HG02884 (cell line): Measurements from ENCODE around the gene SYNE1.
A peak's percentile ranks its signal among the peaks of the same experiment; 100 is the strongest.

Experiments
- ATAC-seq: cut with Tn5 transposase; IDR thresholded peaks from one replicate; pipeline ENCODE4 v1.9.1; 2021; ENCODE audit warnings: mild to moderate bottlenecking, moderate library complexity; ENCODE audit not compliant: unreplicated experiment

Gene SYNE1

GRCh38 chr6:152295346-152295745 is 341.8 kb downstream of the SYNE1 start:
- ATAC-seq, result no peak

DNA sequence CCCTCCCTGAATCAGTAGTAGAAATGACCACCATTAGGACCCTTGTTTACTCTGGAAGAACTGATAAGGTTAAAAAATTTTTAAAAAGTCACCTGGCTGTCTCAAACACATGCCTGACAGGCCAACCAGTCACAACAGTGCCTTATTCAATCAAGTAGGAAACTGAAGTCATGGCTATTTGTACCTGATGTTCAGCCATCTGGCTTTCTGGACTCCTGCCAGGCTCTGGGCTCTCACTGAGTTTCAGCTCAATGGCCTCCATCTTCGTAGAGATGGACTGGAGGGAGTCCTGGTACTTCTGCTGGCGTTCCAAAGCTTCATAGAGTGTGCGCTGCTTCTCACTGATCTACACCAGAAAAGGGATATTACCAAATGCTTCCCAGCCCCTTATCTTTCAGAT is 343.8 kb downstream of the SYNE1 start:
- ATAC-seq, result no peak

DNA sequence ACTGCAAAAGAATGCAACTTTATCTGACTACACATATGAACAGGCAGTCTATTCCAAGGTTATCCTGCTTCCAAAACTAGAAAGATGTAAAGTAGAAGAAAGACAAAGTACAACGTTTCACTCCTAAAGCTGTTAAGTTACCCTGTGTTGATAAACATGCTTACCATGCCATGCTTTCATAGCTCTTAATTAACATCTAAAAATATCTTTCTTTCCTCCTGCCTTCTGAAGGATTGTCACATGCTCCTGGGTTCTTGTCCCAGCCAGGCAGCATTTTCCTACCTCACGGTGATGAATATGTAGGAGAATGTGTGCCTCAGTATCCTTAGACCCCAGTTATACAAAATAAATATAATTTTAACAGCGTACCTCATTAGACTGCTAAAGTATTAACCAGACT is 344.6 kb downstream of the SYNE1 start:
- ATAC-seq, result no peak

- no peak for ATAC-seq
Observed at GRCh38 chr6:152290693-152291092, 346.5 kb downstream of the SYNE1 start.

GRCh38 chr6:152277826-152278329 is 359.3 kb downstream of the SYNE1 start:
- ATAC-seq, result no peak

GRCh38 chr6:152273638-152274037 is 363.5 kb downstream of the SYNE1 start:
- ATAC-seq, result no peak

DNA sequence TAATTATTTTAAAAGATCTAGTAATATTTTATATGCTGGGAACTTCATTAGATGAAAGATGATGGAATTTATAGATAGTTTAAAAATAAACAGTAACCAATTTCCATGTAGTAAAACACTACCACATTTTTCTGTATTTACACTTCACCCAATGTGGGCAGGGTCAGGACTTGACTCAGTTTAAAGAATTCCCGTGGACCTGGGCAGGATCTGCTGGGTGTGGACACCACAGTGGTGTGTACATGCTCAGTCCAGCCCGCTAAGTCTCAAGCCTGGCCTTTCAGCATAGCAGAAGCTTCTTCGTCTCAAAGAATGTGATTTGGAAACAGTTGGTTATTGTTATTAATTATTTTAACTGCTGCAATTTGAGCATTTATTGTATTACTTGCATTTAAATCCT is 364.2 kb downstream of the SYNE1 start:
- ATAC-seq, result no peak

GRCh38 chr6:152272486-152272885 is 364.7 kb downstream of the SYNE1 start:
- ATAC-seq, result no peak

DNA sequence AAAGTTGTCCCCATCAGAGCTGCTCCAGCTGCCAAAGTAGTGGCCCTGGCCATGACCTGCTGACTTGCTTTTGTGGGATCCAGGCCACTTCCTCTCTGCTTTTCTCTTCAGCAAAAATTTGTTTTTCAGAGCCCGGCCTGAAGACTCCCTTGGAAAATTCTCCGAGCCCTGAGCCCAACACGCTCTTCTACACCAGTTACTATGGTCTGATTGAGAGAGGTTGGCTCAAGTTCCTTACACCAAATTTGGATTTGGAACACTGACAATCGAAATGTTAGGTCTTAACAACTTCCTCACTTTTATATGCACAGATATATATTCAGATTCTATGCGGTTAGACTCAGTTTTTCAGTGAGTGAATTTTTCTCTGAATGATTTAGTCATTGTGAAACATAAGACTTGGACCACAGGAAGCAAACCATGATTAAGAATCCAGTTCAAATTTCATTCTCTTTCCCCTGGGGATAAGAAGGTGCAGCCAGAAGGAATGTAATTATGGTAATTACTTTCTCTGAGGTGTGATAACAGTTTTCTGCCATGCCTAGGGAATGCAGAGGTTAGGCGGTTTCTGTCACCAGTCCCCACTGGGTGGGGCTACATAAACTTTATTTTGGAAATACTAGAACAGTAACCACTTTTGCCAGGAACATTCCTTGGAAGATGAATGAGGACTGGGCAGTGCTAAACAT is 365.2 kb downstream of the SYNE1 start:
- ATAC-seq, result peak; percentile 89

DNA sequence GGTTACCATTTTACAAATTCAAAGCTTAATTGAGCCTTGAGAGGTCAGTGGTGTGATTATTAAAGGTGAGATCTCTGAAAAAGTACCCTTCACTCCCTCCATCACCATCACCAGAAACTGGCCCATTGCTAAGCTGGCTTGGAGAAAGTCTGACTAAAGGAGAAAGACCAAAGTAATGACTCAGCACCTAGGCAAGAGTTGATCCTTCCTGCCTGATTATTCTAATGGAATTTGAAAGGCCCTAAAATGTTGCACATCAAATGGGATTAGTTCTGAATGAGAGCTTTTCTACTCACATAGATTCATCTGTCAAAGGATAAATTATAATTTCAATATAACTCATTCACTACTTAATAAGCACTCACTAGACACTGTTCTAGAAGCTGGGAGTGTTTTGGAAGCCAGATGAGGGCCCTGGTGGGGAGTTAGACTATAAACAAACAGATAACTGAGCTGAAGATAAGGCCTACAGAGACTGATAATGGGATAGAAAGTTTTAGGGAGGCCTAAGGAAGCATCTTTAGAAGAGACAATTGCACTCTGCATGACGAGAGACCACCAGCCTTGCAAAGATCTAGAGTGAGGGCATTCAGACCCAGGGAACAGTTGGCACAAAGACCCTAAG is 366.7 kb downstream of the SYNE1 start:
- ATAC-seq, result no peak

DNA sequence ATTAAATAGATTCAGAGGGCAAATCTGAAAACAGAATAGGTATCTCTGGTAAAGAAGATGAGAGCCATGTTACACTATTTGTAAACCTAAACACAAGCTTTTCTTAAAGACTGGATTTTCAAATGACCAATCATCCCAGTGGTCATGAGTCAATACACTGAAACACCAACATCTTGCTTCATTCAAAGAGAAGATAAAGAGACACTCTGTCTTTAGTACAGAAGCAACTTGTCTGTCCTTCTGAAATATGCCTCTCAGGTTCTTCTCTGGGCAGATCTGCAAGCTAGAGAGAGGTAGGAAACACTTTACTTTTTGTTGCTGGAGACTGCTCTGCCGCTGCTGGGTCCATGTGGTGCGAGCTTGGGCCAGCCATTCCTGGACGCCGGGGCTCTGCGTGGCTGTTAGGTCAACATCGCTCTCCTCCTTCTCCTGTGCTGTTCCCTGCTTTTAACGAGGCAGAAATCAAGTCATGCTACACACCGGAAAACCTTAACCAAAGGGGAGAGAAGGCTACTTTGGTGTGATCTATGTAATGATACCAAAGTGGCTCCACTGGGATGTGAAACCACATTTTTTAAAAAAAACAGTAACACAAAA is 368.2 kb downstream of the SYNE1 start:
- ATAC-seq, result no peak

- no peak for ATAC-seq
Observed at GRCh38 chr6:152267967-152268845, 369.0 kb downstream of the SYNE1 start.

DNA sequence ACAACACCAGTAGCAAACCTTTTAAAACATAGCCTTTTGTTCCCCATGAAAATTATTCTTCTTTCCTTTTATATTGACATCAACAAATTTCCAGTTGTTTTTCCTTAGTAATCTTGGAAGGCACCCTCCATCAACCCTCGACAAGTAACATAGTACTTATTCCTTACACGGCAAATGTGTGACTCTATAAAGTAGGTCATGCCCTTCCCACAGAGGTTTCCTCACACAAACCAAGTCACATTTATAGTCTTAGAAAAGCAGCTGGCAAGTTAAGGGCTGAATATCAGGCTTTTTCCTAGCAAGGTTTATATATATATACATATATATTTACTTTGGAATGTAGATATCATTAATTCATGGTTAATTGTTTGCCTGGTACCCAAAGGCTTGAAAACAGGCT is 371.5 kb downstream of the SYNE1 start:
- ATAC-seq, result no peak

GRCh38 chr6:152263582-152263981 is 373.6 kb downstream of the SYNE1 start:
- ATAC-seq, result no peak

DNA sequence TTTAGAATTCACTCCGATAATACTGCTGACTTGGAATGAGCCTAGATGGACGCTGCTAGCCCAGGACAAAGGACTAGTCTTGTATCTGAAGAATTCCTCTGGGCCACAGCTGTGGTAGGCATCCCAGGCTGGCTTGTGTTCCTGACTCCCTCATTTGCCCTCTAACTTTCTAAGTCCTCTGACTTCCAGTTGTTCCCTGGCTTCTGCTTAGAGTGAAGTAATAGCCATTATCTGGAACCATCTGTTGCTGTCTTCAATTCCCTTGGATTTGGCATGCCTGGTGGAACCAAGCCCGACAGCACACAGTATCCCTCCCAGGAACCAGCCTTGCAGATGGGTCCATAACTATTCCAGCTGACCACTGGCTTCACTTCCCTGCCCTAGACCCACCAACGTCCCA is 376.0 kb downstream of the SYNE1 start:
- no peak for ATAC-seq

- no peak for ATAC-seq
Observed at GRCh38 chr6:152259234-152259633, 377.9 kb downstream of the SYNE1 start.

DNA sequence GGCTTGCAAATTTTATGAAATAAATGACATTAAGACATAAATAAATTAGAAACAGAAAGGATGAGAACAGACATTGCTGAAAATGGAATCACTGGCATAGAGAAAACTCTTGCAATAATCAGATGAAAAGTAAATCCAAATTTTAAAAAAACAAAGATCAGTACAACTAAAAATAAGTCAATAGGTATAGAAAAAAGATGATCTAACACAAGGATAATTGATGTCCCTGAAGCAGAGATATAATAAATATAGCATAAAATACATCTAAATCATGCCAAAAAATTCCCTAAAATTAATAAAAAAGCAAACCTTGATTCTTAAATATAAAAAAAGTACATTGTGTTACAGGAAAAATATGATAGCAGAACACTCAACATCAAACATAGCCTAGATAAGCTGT is 379.6 kb downstream of the SYNE1 start:
- ATAC-seq, result no peak

- no peak for ATAC-seq
Observed at GRCh38 chr6:152250127-152250526, 387.0 kb downstream of the SYNE1 start.

DNA sequence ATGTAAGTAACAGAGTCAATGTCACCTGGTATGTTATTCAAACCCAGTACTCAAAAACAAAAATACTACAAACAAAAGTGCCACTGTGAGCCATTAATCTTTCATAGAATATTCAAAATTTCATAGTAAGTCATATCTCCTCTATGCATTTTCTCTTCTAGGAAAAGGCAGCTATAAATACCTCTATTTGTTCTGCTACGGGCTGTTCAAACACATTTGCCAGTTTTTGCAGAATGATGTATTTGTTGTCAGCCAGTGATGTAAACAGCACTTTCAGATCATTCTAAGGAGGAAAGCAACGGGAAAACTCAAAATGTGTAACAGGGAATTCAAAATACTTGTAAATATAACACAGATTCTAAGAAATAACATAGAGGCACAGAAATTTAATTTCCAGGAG is 388.2 kb downstream of the SYNE1 start:
- ATAC-seq, result no peak

DNA sequence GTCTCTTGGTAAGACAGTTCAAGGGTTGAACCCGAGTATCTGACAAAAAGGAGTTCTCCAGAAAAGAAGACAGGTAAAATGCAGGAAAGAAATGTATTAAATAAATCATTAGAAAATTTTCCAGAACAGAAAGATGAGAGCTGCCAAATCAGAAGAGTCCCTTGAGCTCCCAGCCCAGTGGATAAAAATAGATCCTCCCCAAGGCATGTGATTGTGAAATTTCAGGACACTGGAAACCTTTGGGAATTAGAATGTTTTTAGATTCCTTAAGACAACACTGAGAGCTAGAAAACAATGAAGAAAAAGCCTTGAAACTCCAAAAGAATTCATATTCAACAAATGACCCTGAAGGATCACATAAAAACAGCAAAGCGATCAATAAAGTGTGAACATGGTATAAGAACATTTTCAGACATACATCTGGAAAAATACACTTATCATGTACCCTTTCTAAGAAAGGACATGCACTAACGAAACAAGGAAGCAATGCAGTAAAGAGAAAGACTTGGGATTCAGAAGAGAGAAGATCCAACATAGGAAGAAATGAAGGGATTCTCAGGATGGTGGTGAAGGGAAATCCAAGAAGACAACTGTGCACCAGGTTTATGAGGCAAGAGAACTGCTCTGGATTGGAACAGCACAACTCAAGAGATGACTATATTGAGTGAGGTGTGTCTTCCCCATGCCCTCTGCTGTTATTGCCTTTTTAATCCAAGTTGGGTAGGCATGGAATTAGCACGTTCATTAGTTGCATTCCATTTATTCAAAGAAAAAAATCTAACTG is 390.4 kb downstream of the SYNE1 start:
- no peak for ATAC-seq
